Measurements from ENCODE around the gene COL23A1. TPM values are rescaled to one million over a fixed set of nuclear protein-coding genes. Genes with fewer than 3 reads are reported as not detected.
A peak's percentile ranks its signal among the peaks of the same experiment; 100 is the strongest.
"Not testable (repeated sequence)": the region's sequence is repeated elsewhere in the genome, so short reads cannot be mapped to it uniquely, and the experiment has no call there.

COL23A1 gene
- total RNA-seq, 1 donor from 2014 or later, result 0.19 TPM

DNA sequence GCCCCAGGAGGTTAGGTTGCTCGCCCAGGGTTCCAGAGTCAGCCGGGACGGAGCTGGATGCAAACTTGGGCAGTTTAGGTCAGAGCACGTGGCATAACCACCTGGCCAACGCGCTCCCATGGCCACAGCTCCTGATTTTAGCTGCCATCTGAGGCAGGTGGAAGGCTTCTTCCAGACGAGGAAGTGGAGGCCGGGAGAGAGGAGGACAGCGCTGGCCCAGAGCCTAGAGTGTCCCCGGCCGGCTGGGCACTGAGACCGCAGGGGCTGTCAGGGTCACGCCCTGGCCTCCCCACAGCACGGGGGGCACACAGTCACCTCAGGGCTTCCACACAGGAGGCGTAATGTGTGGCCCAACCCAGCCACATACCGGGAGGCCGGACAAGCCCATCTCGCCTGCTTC, 341.4 kb downstream of the COL23A1 start:
- DNase-seq (ENCODE audit: low read depth), result no peak

DNA sequence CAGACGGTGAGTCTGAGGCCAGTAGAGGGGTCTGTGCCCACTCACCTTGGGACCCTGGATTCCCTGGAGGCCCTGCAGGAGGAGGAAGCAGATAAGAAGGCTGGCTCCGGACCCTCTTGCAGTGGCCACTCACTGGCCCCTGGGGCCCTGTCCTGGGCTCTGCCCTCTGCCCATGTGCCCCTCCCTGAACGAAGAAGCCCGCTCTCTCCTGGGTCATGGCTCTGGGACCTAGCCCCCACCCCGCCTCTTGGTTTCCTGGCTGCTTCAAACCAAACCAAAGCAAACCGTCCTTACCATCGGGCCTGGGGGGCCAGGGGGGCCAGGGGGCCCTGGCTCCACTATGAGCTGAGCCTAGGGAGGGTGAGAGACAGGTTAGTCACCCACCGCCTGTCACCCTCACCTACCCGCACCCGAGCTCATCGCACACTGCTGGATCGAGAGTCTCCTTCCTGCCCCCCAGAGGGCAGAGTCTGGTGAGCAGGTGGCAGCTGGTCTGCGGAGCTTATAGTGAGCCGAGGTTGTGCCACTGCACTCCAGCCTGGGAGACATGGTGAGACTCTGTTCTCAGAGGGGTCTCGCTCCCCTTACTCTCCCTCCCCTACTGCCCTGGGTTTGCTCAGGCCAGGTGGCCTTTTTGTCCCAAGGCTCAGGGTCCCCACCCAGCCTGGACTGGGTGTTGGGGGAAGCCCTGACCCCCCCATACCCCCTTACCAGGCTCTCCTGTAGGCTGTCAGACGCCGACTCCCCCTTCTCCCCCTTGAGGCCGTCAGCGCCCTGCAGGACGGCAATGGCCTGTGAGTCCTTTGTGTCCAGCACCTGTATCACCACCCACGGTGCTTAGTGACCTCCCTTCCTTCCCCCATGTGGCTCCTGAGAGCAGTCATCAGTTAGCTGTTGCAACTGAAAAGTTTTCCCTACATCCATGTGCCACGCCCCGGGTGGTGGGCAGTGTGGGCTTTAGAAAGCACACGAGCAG, 342.4 kb downstream of the COL23A1 start:
- no peak for DNase-seq (ENCODE audit: low read depth)

DNA sequence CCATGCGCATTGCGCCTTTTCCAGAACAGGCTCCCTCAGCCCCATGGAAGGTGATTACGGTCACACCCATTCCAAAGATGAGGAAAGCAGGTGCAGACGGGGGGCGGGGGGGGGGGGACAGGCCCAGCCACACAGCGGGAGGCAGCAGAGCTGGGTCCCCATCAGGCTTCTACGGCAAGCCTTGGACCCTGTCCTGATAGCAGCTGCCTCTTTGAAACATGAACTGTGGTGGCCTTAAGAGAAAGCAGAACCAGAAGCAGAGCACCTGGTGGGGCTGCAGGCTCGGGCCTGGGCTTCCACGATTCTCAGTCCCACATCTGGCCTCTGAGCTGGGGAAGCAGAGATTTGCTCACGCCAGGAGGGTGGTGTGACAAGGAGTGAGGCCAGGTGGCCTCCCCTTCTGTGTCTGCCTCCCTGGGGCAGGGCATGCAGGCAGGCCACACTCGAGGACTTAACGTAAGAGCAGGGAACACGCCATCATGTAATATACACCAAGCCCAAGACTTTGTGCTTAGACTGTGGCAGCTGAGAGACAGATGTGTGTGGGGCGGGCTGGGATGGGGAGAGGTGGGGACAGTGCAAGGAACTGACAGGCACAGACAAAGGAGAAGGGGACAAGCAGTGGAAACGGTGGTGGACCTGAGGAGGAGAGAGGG, 343.4 kb downstream of the COL23A1 start:
- no peak for DNase-seq (ENCODE audit: low read depth)

DNA sequence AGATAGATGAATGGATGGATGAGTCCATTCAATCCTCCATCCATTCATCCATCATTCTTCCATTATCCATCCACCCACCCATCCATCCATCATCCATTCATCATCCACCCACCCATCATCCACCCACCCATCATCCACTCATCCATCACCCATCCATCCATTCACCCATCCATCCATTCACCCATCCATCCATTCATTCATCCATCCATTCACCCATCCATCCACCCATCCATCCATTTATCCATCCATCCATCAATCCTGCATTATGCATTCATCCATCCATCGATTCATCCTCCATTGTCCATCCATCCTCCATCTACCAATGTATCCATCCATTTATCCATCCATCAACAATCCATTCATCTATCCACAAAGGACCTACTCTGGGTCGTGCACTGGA, 344.8 kb downstream of the COL23A1 start:
- no peak for DNase-seq (ENCODE audit: low read depth)

DNA sequence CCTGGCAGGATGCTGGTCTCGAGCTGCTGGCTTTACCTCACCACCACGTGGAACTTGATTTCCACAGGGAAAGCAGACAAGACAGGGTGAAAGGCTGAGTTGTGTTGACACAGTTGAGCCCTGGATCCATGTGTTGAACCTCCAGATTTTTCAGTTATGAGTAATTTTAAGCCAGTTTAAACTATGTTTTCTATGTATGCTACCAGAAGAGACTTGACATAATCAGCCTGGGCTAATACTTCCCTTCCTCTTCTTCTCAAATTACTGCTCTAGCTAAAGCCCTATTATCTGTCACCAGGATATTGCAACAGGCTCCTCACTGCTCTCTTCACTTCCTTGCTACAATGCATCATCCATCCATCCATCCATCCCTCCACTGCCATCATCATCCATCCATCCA, 345.6 kb downstream of the COL23A1 start:
- no peak for DNase-seq (ENCODE audit: low read depth)

DNA sequence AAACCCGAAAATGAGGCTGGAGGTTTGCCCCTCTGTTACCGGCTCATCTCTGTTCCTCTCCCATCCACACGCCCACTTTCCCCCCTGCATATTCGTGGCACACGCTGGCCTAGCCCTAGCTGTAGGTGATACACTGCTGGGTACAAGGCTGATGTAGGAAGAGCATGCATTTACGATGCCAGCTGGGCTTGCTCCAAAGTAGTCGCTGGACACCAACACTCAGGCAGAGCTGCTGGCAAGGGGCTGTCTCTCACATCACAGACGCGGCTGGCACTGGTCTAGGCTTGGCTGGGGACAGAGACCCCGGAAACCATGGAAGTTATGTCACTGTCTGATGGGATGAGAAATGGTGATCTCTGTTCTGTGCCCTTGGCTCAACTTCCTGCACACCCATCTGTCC, 347.8 kb downstream of the COL23A1 start:
- DNase-seq (ENCODE audit: low read depth), result no peak

DNA sequence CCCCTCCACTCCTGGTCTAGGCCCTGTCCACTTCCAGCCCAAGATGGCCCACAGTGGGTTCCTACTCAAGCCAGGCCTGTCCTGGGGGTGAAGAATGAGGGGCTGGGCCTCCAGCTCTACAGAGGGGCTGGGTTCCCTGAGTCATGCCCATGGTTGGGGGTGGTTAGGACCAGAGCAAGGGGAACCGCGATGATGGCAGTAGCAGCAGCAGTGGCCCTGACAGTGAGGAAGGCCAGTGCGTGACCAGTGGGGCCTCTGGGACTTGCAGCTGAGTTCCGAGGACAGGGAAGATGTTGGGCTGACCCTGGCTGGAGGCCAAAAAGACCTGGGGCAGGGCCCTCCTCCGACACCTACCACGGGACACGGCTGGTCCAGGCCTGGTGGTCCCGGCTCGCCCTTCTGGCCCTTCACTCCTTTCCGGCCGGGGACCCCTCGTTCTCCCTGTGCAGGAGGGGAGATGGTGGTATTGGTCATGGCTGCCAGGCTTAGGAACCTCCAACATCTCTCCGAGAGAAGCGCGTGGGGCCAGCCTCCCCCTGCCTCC, 348.4 kb downstream of the COL23A1 start:
- no peak for DNase-seq (ENCODE audit: low read depth)

DNA sequence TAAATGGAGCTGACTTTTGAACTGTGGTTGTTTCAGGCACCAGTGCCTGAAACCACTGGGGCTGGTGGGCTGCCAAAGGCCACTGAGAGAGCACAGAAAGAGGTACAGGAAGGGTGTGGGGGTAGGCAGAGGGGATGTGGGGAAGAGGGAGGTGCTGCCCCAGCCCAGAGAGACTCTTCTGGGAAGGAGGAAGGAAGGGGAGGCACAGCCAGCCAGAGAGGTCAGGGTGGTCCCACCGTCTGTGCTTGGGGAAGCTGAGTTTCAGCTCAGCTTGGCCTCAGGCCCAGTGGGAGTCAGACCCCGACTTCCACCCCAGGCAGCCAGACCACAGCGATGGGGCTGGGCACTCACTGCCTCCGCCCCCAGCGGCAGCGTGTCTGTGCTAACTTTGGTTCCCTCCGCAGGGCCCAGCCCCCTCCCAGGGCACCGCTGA, 348.9 kb downstream of the COL23A1 start:
- no peak for DNase-seq (ENCODE audit: low read depth)

DNA sequence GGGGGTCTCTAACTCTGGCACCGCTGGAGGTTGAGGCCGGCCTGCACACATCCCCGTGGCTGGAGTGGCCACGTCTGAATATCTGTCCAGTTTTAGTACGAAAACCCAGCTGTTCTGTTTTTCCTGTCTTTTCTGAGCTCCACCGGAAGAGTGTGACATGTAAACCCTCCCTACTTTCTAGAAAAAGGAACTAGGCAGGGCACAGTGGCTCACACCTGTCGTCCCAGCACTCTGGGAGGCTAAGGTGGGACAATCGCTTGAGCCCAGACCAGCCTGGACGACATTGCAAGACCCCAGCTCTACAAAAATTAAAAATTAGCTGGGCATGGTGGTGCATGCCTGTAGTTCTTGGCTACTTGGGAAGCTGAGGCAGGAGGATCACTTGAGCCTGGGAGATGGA, 349.4 kb downstream of the COL23A1 start:
- DNase-seq (ENCODE audit: low read depth), result no peak

DNA sequence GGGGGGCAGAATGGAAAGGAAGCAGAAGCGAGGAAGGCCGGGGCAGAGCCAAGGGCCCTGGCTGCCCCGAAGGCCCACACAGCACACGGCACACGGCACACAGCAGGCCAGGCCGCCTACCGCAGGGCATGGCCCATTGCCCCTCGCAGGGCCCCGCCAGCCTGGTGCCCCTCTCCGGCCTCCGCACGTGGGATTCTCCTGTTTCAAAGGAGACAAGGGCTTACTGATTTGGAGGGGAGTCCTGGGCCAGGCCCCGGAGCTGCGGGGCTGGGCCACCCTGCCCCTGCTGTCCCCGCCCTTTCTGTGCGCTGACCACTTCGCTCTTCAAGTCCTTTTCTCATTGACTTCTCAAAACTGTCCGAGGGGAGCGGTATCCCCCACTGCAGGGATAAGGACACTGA, 349.9 kb downstream of the COL23A1 start:
- DNase-seq (ENCODE audit: low read depth), result no peak

DNA sequence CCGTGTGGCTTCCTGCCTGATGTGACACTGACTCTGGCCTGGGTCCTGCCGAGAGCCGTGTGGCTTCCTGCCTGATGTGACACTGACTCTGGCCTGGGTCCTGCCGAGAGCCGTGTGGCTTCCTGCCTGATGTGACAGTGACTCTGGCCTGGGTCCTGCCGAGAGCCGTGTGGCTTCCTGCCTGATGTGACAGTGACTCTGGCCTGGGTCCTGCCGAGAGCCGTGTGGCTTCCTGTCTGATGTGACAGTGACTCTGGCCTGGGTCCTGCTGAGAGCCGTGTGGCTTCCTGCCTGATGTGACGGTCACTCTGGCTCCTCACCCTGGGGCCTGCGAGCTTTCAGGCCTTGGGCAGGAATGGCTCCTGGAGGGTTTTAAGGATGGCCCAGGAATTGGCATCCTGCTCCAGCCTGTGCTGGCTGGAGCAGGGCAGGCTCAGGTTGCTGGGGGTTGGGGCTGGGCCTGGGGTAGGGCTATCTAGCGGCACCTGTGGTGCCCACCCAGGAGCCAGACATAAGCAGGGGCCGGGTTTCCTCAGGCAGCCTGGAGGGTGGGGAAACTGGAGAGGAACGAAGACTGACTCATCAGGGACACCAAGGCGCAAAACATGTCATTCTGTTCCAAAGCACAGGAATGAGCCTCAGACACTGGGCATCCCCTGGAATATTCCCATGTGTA, 350.4 kb downstream of the COL23A1 start:
- DNase-seq (ENCODE audit: low read depth), result not testable (repeated sequence)

DNA sequence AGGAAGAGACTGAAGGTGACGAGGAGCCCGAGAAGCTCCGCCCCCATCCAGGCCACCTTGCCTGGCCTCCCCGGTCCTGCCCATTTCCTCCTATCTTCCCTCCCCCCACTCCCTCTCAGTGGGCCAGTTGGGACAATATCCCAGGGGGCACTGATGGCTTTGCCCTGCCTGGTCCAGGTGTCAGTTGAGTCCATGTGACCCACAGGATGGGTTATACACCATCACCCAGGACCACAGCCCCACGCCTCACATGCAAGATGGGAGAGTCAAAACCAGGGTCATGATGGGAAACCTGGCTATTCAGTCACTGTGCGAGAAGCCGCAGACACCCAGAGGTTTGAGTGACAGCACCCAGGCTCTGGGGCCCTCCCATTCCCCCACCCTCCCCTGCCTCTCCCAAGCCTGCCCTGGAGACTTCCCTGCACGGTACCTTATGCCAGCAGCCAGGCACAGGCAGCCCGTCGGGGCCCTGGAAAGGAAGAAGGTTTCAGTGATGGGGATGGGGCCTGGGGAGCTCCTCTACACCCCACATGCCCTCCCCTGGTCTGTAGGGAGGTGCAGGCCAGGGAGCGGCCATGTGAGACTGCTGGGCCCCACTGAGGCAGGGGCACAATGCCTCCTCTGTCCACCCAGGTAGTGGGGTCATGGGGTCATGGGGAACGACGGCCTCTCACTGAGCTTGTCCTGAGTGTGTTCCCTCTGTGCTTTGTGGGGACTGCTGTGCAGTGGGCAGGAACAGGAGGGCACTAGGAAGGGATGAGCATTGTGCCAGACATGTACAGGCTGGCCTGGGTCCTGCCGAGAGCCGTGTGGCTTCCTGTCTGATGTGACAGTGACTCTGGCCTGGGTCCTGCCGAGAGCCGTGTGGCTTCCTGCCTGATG, 351.2 kb downstream of the COL23A1 start:
- DNase-seq (ENCODE audit: low read depth), result no peak

DNA sequence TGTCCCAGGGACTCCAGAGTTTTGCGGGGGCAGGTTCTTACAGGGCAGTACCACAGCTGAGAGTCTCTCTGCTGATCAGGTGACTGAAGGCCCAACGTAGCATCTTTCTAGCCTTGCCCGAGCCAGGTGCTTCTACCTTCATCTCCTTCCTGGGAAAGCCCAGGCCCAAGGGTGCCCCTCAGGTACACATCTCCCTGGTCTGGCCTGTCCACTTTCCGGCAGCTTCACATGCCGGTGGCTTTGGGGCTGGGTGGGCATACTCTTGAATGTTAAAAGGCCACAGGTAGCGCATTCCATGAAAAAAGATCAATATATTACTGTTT, 351.9 kb downstream of the COL23A1 start:
- no peak for DNase-seq (ENCODE audit: low read depth)

DNA sequence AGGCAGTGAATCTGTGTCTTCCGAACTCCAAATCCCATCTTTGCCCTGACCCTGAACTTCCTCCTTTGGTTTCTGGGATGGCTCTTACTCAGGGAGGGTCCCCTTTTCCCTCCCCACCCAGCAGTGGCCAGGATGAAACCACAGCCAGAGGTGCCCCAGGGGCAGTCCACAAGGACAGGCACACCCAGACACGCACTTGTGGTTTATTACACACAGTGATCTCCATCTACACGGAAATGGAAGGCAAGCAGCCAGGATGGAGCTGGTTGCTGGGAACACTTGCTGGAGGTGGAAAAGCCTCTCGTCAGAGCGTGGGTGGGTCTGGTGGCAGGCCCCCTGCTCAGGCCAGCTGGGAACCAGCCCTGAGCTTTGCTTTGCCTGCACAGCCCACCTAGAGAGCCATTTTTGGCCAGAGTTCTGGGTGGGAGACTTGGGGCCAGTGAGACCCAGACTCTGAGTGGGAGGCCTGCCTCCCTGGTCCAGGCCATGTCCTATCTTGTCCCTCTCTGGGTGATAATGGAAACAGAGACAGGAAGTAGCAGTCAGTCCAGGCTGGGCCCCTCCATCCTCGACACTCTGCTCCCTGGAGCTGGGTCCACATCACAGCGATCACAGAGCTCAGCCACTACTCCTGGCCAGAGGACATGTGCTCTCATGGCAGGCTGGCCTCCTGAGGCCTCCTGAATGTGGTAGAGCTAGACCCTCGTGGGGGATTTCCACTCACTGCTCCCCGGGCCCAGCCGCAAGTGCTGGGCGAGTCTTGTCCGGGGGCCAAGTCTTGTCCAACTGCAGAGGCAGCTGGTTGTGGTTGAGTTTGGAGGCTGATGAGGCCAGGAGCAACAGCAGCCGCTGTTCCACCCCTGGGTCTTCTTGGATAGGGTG, 352.5 kb downstream of the COL23A1 start:
- DNase-seq (ENCODE audit: low read depth), result peak; percentile 52

DNA sequence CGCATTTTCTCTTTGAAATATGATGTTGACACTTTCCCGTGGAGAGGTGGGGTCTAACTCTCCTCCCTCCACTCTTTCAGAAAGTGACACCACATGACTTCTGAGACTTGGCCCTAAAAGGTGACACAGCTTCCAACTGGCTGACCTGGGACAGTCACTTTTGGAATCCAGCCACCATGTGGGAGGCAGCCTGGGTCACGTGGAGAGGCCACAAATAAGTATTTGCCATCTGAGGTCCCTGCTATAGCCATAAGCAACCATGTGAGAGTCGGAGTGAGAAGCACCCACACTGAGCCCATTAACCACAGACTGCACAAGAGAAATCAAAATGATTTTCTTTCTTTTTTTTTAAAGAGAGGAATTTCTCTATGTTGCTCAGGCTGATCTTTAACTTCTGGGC, 353.5 kb downstream of the COL23A1 start:
- DNase-seq (ENCODE audit: low read depth), result peak; percentile 24

DNA sequence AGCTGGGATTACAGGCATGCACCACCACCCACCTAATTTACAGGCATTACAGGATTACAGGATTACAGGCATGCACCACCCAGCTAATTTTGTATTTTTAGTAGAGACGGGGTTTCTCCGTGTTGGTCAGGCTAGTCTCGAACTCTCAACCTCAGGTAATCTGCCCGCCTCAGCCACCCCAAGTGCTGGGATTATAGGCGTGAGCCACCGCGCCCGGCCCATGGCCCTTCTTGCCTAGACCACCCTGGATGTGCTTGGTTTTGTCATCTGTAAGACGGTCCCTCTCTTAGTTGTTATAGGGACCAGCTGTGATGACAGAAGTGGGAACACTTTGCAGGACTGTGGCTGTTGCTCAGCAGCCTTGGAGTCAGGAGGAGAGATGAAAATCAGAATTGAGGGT, 354.1 kb downstream of the COL23A1 start:
- no peak for DNase-seq (ENCODE audit: low read depth)

DNA sequence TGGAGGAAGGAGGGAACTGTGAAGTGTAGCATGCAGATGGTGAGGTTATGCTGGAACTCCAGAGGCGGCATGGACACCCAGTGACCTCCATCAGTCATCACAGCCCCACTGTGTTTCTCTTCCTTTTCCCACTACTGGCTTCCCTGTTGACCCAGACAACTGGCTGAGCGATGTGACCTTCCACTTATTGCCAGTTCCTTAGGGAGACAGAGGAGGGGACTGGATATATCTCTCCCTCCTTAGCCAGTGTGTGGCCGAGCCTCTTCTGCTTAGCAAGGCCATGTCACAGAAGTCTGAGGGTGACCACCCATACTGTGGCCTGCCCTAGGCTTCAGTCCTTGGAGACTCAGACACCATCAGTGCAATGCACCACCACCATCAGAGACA, 354.6 kb downstream of the COL23A1 start:
- DNase-seq (ENCODE audit: low read depth), result no peak

DNA sequence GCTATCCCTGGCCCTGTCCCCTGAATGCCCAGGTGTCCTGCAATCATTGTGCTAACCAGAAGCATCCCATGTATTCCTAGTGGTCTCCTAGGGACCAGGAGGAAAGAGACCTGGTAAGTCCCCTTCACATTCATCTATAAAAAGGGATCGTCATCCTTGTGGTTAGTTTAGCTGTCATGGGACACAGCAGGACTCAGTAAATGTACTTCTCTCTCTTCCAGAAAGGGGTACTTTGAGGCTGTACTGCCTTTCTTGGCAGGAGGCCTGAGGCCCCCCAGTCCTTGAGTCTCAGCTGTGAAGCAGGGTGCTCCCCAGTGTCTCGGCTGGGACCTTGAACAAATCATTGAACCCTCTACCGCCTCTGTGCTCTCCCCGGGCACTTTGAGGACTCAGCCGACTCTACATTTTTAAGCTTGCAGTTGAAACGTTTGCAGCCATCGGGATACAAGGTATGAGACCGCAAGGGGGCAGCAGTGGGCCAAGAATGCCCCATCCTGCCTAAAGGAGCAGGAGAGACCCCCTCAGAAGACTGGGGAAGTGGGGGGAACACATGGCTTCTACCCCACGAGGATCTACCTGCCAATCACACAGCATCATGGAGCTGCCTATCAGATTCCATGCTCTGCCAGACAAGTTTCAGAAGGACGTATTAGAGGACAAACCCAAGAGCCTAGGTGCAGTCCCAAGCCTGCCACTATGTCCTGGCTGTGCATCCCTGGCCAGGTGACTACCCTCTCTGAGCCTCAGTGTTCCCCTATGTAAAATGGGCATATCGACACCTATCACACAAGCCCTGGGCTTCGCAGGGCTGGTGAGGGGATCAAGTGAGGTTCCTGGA, 355.2 kb downstream of the COL23A1 start:
- DNase-seq (ENCODE audit: low read depth), result peak; percentile 65

Data from myocyte (in vitro differentiated cells).